ENCODE data around the gene DRC7.
"Not testable (repeated sequence)": the region's sequence is repeated elsewhere in the genome, so short reads cannot be mapped to it uniquely, and the experiment has no call there.

The DRC7 gene

DNA sequence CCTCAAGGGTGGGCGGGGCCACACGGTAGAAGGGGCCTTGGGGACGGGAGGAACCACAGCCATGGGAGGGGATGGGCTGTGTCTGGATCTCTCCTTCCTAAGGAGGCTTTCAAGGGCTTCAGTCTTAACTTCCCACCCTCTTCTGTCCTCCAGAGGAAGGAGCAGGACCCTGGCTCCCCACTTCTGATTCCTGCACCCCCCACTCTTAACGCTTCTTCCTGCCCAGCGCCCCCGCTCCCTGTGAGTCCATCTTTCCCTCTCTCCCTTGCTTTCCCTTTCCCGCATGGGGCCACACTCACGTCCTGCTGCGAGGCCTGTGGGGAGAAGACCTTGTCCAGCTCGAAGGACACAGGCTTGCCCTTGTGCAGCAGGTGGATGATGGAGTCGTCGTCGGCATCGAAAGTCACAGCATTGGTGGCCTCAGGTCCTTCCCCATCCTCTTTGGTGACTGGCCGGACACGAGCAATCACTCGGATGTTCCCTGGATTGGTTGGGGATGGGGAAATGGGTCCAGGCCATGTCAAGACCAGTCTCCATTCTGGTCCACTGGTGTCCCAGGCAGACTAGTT lies 70.6 kb downstream of the DRC7 start:
- DNase-seq, result no peak

- DNase-seq, result no peak
These were observed 72.2 kb downstream of the DRC7 start for GRCh38 chr16:57766714-57767348.

DNA sequence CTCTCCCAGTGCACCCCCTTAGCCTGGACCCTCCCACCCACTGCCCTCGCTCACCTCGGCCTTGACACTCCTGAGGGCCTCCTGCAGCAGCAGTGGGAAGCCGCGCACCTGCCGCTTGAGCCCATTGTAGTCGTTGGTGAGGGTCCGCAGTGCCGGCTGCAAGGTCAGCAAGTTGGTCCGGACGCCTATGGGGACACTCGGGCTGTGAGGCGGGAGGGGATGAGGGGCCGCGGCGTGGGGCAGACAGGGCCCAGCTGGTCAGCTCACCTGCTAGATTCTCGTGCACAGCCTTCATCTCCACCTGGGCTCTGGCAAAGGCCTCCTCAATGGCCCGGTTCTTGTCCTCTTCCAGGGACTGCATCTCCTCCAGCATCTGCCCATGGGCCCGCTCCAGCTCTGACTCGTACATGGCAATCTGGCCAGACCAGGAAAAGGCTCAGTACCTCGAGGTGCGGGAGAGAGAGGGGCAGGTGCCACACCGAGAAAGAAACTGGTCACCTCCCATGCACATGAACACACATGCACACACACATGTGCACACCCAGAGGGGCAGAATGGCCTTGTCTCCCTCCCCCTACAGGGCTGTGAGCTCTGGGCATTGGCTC lies 75.0 kb downstream of the DRC7 start:
- DNase-seq, result no peak

DNA sequence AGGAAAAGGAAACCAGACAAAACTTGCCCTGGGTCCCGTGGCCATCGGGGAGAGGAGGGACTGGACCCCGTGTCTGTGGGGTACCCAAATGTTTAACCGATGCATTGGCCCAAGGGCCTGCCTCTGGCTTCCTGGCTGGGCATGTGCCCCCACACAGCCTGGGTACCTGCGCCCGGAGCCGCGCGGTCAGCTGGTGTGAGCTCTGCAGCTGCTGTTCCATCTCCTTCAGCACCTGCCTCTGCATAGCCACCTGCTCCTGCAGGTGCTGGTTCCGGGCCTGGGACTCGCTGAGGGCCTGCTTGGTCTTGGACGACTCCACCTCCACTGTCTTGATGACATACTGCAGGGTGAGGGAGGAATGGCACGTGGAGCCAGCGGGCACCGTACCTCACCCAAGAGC lies 75.8 kb downstream of the DRC7 start:
- no peak for DNase-seq

- no peak for DNase-seq
These were observed 76.7 kb downstream of the DRC7 start for GRCh38 chr16:57771141-57771785.

DNA sequence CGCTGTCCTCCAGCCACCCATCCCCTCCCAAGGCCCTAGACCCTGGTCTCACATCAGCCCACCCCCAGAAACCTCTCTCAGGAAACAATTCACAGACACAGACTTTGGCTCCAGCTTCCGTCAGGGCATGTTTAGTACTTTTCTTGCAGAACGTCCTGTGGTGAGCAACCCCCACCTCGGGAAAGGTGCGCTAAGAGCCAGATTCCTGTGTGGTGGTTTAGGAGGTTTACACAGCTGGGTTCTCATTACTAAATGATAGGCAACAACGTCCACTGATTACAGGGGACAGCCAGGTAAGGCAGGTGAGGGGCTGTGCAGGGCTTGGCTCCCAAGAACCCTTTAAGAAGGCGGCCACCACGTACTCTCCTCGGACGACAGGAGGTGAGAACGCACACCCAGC lies 78.4 kb downstream of the DRC7 start:
- DNase-seq, result no peak

GRCh38 chr16:57773655-57774295 lies 79.2 kb downstream of the DRC7 start:
- DNase-seq, result no peak

DNA sequence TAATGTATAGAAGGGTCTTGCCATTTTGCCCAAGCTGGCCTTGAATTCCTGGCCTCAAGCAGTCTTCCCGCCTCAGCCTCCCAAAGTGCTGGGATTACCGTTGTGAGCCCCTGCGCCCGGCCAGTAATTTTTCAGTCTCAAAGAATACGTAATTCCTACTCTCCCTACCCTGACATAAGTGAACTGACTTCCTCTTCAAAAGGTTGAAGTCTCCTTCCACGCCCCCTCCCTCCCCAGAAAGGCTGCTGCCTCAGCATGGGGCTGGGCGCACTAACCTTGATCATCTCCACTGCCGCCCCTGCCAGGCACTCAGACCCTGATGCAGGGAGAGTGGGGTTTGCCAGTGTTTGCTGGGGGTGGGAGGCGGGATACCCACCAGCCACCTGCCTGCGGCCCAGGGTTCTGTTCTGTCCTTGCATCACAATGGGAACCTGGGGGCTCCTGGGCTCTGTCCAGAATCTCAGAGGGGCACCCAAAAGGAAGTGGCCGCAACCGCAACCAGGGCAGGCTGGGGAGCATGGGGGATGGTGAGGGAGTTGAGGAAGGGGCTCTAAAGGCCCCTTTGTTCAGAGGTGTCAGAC lies 80.2 kb downstream of the DRC7 start:
- no peak for DNase-seq

DNA sequence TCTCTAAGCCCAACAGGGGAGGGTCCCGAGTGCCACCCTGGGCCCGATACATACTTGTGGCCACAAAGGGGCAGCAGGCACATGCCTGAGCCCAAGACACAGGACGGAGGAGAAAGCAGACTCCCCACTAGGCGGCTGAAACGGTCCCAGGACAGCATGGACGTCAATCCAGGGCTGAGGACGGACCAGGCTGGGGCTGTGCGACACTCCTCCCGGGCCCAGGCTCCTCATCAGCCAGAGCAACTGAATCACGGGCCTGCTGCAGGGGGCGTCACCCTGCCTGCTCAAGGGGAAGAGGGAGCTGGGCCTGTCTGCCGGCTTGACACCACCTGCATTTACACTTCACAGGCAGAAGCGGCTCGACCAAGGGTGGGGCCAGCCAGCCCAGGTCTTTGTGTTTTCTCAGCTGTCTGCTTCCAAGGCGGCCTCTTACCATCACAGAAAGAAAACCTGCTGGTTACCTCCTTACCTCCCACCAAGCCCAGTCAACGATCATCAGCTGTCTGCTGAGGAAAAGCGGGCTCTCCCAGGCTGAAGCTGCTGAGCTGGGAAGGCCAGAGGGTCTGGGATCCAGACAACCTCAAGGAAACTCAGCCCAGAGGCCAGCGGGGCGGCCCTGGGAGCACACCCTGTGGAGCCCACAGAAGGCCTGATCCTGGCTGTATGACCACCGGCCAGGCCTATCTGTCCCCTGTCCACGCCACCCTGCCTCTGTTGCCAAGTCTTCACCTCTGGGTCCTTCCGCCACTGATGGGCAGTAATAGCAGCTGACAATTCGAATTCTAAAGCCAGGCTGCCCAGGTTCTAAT lies 81.3 kb downstream of the DRC7 start:
- no peak for DNase-seq

- DNase-seq, result no peak
These were observed 84.1 kb downstream of the DRC7 start for GRCh38 chr16:57778658-57779057.

DNA sequence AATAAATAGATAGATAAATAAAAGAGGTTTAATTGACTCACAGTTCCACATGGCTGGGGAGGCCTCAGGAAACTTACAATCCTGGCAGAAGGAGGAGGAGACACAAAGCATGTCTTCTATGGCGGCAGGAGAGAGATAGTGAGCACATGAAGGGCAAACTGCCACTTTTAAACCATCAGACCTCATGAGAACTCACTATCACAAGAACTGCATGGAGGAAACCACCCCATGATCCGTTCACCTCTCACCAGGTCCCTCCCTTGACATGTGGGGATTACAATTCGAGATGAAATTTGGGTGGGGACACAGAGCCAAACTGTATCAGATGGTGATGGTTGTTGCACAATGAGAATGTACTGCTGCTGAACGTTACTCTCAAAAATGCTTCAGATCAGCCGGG lies 85.2 kb downstream of the DRC7 start:
- not testable (repeated sequence) for DNase-seq

GRCh38 chr16:57781349-57781740 lies 86.7 kb downstream of the DRC7 start:
- no peak for DNase-seq
